HG02852 (cell line): ENCODE data around the gene SPOCK1.
"Not testable (repeated sequence)": the region's sequence is repeated elsewhere in the genome, so short reads cannot be mapped to it uniquely, and the experiment has no call there.

Experiments used
- ATAC-seq: cut with Tn5 transposase; IDR thresholded peaks from one replicate; pipeline ENCODE4 v1.9.1; 2021; ENCODE audit warnings: mild to moderate bottlenecking, moderate library complexity; ENCODE audit not compliant: unreplicated experiment

The SPOCK1 gene

DNA sequence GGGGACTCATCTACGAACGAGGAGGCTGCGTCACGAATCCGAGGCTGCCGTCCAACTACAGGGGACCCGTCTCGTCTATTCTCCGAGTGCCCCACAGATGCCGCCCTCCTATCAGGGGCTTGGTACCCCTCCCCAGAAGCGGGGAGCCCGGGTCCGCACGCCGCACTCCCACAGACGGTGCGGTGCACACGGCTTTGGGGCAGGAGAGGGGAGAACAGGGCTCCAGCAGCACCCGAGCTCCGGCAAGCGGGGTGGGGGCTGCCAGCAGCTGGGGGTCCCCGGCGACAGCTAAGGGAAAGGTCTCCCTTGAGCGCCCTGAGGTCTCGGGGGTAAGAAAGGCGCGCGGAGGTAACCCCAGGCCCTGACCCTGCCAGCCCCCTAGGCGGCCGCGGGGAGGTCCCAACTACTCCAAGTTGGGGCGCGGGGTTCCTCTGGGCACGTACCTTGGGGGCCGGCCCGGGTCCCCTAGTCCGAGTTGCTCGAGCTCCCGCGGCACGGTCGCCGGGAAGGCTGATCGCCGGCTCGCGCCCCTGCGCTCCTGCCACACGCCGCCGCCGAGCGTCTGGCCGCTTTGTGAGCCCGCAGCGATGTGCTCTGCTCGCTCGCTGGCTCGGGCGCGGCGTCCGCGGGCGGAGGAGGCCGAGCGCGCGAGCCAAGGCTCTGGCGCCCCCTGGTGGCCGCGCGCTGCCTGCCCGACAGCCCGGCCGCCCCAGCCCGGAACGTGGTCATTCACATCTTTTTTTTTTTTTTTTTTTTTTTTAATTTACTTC is at the start of gene SPOCK1:
Gene SPOCK1, minus strand, starts transcription at position 591 of the 770 bp plus-strand sequence.
- peak; percentile 97 for ATAC-seq

DNA sequence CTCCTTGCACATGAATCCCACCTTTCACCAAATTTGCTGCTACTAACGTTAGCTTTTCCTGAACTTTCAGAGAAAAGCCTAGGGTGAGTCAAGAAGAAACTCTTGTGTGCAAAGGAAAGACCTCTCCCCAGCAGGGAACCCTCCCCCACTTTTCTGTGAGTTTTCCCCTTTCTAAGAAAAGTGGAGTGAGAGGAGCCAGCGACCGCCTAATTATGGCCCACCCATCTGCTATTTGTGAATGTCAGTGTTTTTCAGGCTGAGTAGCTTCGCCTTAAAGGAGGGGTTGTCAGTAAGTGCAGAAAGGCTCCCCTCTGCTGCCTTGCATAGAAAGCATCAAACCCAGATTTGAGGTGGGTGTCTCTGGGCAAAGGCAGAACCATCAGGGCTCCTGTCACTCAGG is 46.8 kb upstream of the SPOCK1 start:
- ATAC-seq = no peak

DNA sequence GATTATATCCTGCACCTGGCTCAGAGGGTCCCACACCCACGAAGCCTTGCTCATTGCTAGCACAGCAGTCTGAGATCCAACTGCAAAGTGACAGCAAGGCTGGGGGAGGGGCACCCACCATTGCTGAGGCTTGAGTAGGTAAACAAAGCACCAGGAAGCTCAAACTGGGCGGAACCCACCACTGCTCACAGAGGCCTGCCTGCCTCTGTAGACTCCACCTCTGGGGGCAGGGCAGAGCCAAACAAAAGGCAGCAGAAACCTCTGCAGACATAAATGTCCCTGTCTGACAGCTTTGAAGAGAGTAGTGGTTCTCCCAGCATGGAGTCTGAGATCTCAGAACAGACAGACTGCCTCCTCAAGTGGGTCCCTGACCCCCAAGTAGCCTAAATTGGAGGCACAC is 36.3 kb upstream of the SPOCK1 start:
- not testable (repeated sequence) for ATAC-seq

DNA sequence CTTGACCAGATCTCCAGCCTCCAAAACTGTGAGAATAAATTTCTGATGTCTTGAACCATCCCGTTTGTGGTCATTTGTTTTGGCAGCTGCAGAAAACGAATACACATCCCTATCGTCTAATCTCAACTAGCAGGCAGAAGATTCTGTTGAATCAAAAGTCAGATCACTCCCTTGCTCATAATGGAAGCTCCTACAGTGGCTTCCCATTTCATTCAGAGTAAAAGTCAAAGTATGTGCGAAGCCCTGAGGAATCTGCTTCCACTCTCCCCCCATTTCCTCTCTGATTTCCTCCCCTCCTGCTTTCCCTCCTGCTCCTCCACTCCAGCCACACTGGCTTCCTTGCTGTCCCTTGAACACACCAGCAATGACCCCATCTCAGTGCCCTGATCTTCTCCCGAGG is 34.8 kb upstream of the SPOCK1 start:
- no peak for ATAC-seq

GRCh38 chr5:137531266-137531665 is 32.1 kb upstream of the SPOCK1 start:
- ATAC-seq = no peak

DNA sequence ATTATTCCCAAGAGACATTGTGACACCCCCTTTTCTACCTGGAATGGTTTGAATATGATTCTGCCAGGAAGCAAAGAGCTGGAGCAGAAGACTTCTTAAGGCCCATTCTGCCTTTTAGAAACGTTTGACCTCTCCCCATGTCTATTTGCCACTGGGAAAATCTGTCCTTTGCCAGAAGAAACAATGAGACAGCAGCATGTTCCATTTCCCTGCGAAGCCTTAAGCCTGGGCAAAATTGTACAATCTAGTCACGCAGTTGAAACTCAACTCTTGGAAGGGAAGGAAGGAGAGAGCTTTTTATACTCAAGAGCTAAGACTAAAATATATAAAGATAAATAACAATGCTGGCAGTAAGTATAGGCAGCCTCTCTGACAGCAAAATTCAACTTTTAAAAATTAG is 22.1 kb upstream of the SPOCK1 start:
- no peak for ATAC-seq

DNA sequence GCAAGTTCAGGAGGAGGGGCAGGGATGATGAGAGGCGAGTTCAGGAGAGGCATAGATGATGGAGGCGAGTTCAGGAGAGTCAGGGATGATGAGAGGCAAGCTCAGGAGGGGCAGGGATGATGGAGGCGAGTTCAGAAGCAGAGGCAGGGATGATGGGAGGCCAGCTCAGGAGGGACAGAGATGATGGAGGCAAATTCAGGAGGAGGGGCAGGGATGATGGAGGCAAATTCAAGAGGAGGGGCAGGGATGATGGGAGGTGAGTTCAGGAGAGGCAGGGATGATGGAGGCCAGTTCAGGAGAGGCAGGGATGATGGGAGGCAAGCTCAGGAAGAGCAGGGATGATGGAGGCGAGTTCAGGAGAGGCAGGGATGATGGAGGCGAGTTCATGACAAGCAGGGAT is 17.8 kb upstream of the SPOCK1 start:
- ATAC-seq = no peak

- no peak for ATAC-seq
These were observed 17.2 kb upstream of the SPOCK1 start for GRCh38 chr5:137516251-137516797.

- no peak for ATAC-seq
These were observed 16.1 kb upstream of the SPOCK1 start for GRCh38 chr5:137515238-137515637.

DNA sequence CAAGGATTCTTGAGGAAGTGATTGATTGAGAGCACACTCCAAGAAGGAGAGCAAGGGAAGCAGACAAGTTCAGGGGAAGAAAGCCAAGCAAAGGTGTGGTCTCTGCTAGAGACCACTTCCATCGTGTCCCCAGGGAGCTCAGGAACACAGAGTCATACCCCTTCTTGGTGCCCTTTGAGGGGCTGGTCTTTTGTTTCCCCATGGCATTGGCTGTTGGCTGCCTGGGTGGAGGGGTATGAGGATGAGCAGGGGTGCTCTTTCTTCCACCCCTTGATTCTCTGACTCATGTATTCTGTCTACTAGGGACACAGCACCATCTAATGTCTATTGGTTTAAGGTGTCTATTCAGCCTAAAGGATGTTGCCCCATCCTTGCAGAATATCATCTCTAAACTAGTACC is 11.5 kb upstream of the SPOCK1 start:
- ATAC-seq = no peak

DNA sequence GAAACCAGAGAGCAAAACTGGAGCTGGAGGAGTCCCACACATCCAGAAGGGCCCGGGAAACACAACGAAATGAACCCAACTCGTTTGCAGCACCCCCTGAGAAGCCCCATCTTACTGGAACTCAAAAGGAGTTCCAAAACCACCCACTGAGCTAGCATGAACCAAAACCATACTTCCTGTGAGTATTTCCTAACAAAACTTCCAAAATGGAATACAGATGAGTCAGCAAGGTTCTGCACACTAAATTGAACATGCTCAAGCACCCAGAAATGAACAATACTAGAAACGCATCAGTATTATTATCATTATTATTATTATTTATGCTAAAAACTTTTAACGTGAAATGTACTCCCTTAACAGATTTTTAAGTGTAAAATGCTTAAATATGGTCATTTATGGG is 8.0 kb upstream of the SPOCK1 start:
- ATAC-seq = no peak

- no peak for ATAC-seq
These were observed 7.2 kb upstream of the SPOCK1 start for GRCh38 chr5:137506296-137506695.

DNA sequence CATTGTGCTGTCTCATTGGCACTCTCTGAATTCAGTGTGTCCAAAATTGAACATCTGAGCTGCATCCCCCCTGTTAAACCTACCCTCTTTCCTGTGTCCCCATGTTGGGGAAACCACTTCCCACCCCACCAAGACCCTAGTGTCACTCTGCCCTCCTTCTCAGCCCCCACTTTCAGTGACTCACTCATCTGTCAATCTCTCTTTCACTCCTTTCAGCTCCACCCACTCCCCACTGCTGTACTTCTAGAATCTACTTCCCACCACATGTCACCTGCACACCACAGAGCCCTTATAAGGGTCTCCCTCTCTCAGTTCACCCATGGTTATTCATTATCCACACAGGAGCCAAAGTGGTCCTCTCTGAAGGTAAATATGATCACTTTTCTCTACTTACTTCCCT is 5.8 kb upstream of the SPOCK1 start:
- no peak for ATAC-seq

DNA sequence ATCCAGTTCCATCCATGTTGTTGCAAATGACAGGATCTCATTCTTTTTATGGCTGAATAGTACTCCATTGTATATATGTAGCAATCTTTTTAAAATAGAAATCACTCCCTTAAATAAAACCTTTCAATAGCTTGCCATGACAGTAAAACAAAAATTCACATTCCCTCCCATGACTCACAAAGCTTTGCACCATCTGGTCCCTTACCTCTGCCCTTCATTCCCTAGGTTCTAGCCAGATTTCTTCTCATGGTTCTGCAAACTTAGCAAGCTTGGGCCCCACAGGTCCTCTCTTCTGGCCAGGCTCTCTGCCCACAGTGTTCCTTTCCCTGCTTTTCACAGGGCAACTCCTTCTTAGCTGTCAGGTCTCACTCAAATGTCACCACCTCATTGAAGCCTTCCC is 4.3 kb upstream of the SPOCK1 start:
- ATAC-seq = no peak

DNA sequence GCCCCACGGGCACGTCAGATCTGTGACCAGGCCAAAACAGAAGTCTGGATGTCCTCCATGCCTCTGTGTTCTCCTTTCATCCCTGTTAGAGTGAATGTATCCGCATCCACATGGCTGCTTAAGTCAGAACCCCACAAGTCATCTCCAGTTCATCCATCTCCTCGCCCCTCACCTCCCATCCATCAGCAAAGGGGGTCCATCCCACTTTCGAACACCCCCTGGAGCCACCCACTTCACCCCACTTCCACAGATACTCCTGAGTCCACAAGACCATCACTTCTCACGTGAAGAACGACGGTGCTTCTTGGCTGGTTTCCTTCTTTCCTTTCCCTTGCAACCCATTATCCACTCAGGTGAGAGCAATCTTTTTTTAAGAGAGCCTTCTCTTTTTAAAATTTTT is 3.5 kb upstream of the SPOCK1 start:
- no peak for ATAC-seq

DNA sequence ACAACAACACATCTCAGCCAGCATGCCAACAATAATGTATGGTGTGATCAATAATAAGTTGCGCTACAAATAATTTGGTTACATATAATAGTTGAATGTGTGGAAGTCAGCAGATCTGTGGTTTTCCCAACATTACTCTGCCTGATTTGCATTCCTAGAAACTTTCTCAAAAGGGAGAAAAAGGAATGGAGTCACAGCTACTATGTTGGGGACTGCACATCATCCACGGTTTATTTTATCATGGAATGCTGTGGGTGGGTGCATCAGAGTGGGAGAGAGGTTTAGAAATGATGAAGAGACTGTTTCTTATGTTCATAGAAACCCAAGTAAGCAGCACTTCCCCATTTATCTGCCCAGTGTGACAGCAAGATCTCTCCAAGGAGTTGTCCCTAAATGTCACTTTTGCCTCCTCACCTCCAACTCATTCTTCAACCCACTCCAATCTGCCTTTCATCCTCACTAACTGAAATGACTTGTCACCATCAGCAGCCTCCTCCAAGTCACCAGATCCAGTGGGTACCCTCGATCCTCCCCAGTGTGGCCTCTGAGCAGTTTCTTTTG is 2.8 kb upstream of the SPOCK1 start:
- no peak for ATAC-seq

DNA sequence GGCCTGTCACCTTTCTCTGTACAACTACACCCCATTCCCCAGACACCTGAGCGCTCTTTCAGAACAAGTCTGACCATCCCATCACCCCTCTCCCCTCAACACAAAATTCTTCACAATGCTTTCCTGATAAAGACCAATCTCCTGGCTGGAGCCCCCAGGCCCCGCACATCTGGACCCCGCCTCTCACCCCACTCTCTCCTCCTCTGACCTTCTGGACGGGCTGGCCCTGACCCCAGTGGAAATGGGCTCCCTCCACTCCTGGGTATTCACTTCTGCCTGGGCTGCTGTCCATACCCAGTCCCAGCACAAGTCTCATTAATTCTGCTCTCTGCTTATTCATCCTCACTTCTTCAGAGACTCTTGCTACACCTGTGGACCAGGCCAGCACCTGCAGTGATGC is 2.1 kb upstream of the SPOCK1 start:
- ATAC-seq = no peak

GRCh38 chr5:137500615-137501225 is 1.6 kb upstream of the SPOCK1 start:
- no peak for ATAC-seq

DNA sequence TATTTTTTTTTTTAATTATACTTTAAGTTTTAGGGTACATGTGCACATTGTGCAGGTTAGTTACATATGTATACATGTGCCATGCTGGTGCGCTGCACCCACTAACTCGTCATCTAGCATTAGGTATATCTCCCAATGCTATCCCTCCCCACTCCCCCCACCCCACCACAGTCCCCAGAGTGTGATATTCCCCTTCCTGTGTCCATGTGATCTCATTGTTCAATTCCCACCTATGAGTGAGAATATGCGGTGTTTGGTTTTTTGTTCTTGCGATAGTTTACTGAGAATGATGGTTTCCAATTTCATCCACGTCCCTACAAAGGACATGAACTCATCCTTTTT is 351 bp upstream of the SPOCK1 start:
- not testable (repeated sequence) for ATAC-seq

- ATAC-seq = peak; percentile 10
These were observed 808 bp downstream of the SPOCK1 start for GRCh38 chr5:137498301-137498735.

DNA sequence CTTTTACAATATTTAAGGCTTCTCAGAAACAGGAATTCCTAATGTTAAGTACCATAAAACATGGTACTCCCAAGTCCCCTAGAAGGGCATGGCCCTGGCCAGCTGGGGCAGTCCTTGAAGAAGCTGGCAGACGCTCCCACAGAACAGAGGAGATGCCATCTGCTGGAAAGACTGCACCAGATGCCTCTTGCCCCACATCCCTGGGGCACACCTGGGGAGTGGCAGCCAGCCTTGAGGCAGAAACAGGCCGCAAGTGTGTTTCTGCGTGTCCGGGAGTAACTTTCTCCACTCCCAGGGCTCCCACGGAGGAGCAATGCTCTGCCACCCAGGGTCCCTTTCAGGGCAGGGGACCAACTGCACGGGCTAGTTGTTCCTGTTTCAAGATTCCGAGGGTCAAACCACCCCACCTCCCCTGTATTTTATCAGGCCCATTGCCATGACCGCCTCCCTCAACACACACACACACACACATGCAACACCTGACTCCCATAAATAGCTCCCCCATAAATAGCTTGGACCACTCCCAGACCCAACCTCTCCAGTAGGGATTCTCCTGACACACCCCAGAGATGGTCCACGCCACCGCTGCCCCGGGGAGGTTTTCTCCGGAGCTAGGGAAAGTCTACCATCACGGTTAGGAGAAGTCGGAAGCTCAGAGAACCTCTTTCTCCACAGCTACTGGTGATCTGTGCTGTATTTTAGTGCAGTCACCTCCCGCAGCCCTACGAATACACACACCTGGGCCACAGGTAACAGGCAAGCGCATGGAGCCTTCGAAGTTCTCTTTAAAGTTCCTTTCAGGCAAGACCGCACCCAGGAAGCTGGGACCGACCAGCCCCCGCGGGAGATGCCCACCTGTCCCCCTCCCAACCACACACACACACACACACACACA is 1.5 kb downstream of the SPOCK1 start:
- no peak for ATAC-seq
